Left ventricle myocardium inferior (tissue), 1 donor: ENCODE results near the gene FAM120B. TPM values are rescaled to one million over a fixed set of nuclear protein-coding genes. Genes with fewer than 3 reads are reported as not detected.

Experiments used
- DNase-seq: peaks from one replicate; pipeline ENCODE4 v3.0.0-alpha.2; 2020
- H3K27ac ChIP-seq: fragments of 200-600 bp; replicated peaks from 2 replicates; pipeline ENCODE4 v1.8.0; 2021
- H3K27me3 ChIP-seq: fragments of 200-600 bp; 2 replicates; pipeline ENCODE4 v1.8.0; 2021; ENCODE audit warnings: low read depth
- H3K36me3 ChIP-seq: fragments of 200-600 bp; 2 replicates; pipeline ENCODE4 v1.8.0; 2021
- H3K4me1 ChIP-seq: fragments of 200-600 bp; 2 replicates; pipeline ENCODE4 v1.8.0; 2021
- H3K4me3 ChIP-seq: fragments of 200-600 bp; 2 replicates; pipeline ENCODE4 v1.8.0; 2021; ENCODE audit warnings: mild to moderate bottlenecking, moderate library complexity
- H3K9me3 ChIP-seq: fragments of 200-600 bp; replicated peaks from 2 replicates; pipeline ENCODE4 v1.8.0; 2021
- intact Hi-C: fragments of 100-400 bp; cut with micrococcal nuclease; formaldehyde crosslinking; loops from one replicate; pipeline ENCODE4 v1.11.0; 2022
- total RNA-seq: library from RNA; stranded (reverse); fragmentation: NEBNext Ultra II Directional; extraction: Animal tissue kit (Norgen Biotek cat#: 25700); gene quantifications from one replicate; pipeline ENCODE4 v1.2.1, GENCODE V29; 2021
- TF ChIP-seq, protein P1 (sequence below): fragments of 200-600 bp; IDR thresholded peaks from 2 replicates; pipeline ENCODE4 v1.8.0; 2021; ENCODE audit warnings: antibody characterized with exemption, mild to moderate bottlenecking, borderline replicate concordance
- donor health status: DM: no; HTN: yes; CAD: no; lungs with severe emphysema.

The FAM120B gene
- total RNA-seq, 1 donor from 2014 or later = 20.1 TPM

DNA sequence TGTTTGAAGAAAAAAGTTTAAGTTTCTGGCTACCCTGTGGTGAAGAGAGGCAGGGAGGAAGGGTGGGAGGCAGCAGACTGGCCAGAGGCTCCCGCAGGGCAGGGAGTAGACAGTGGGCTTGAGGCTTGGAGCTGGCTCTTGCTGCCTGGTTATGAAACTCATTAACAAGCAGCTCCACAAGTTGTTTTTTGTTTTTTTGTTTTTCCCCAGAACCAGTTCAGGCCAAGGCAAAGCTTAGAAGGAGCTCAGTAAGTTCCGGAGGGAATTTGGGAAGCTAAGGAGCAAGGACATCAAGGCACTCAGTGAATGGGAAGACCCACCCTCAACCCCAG is 19.7 kb upstream of the FAM120B start:
- intact Hi-C loops = no loop called here
- peak overlapping the region; percentile 84 for H3K27ac ChIP-seq
- H3K36me3 ChIP-seq = peaks cover 36% of the 10 kb centered on the region
- no peak for DNase-seq
- H3K4me3 ChIP-seq = peak overlapping the region; percentile 90
- TF ChIP-seq, protein P1, sequence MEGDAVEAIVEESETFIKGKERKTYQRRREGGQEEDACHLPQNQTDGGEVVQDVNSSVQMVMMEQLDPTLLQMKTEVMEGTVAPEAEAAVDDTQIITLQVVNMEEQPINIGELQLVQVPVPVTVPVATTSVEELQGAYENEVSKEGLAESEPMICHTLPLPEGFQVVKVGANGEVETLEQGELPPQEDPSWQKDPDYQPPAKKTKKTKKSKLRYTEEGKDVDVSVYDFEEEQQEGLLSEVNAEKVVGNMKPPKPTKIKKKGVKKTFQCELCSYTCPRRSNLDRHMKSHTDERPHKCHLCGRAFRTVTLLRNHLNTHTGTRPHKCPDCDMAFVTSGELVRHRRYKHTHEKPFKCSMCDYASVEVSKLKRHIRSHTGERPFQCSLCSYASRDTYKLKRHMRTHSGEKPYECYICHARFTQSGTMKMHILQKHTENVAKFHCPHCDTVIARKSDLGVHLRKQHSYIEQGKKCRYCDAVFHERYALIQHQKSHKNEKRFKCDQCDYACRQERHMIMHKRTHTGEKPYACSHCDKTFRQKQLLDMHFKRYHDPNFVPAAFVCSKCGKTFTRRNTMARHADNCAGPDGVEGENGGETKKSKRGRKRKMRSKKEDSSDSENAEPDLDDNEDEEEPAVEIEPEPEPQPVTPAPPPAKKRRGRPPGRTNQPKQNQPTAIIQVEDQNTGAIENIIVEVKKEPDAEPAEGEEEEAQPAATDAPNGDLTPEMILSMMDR = no peak
- no peaks in the 10 kb centered on the region for H3K9me3 ChIP-seq
- H3K4me1 ChIP-seq = peaks cover 67% of the 10 kb centered on the region
- H3K27me3 ChIP-seq = peaks cover 26% of the 10 kb centered on the region

DNA sequence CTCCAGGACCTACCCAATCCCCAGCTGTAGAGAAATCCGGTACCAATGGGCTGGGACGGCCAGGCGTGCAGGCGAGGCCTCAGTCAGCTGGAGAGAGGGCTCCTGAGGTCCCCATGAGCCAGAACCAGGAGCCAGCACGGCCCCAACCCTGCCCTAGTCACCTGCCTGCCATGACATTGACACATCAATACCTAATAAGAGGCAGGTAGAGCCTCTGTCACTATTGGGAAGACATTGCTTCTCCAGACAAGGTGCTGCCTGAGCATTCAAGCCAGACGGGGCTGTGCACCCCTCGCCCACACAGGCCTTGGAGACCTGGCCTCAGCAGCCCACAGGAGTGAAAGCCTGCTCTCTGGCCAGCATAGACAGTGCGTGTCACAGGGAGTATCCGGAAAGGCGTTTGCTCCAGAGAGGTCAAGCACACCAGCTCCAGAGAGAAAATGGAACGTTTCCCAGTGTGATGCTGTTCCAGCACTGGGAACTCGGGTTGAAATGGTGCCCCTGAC is 19.1 kb upstream of the FAM120B start:
- peak overlapping the region; percentile 84 for H3K27ac ChIP-seq
- peaks cover 27% of the 10 kb centered on the region for H3K27me3 ChIP-seq
- peaks cover 72% of the 10 kb centered on the region for H3K4me1 ChIP-seq
- peaks cover 34% of the 10 kb centered on the region for H3K36me3 ChIP-seq
- DNase-seq = no peak
- no peaks in the 10 kb centered on the region for H3K9me3 ChIP-seq
- TF ChIP-seq, protein P1 = no peak
- intact Hi-C loops = no loop called here
- H3K4me3 ChIP-seq = peak overlapping the region; percentile 90

DNA sequence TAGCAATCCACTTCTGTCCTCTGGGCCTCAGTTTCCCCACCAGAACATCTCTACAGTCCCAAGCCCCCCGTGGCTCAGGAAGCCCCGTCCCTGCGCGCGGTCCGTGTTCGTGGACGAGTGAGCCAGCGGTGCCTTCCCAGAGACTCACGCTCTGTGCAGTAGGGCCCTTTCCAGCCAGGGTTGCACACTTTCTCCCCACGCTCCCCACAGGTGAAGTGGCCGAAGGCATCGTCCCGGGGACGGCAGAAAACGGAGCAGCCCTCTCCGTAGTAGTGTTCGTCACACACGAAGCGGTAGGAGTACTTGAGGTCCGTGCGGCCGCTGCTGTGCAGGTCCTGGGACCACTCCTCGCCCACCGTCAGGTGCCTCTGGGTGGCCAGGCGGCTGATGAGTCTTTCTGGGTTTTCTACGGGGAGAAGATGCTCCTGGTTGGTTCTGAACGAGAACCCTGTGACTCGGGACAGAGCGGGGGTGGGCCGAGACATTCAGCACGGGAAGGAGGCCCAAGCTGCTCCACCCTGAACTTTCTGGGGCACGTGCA is 18.4 kb upstream of the FAM120B start:
- H3K27me3 ChIP-seq = peaks cover 34% of the 10 kb centered on the region
- no peaks in the 10 kb centered on the region for H3K9me3 ChIP-seq
- intact Hi-C loops = no loop called here
- H3K4me3 ChIP-seq = peak overlapping the region; percentile 90
- H3K4me1 ChIP-seq = peaks cover 79% of the 10 kb centered on the region
- DNase-seq = no peak
- peaks cover 27% of the 10 kb centered on the region for H3K36me3 ChIP-seq
- TF ChIP-seq, protein P1 = no peak
- H3K27ac ChIP-seq = peak overlapping the region; percentile 84

DNA sequence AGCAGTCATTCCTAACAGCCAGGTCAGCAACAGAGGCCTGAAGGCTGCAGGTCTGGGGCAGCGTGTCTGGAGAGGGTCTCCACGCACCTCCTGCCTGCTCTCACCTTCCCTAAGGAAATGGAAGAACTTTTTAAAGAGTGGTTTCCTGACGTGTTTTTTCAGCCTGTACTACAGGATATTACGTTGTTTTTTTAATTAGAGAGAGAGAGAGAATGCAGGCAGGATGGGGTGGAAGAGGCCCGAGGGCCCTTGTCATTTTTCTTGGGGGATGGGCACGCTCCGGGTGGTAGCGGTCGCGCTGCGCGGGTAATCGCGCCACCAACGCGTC is 17.7 kb upstream of the FAM120B start:
- no peak for DNase-seq
- TF ChIP-seq, protein P1 = no peak
- peak overlapping the region; percentile 84 for H3K27ac ChIP-seq
- H3K36me3 ChIP-seq = peaks cover 20% of the 10 kb centered on the region
- peaks cover 41% of the 10 kb centered on the region for H3K27me3 ChIP-seq
- H3K4me3 ChIP-seq = peak overlapping the region; percentile 90
- H3K9me3 ChIP-seq = no peaks in the 10 kb centered on the region
- intact Hi-C loops = no loop called here
- H3K4me1 ChIP-seq = peaks cover 82% of the 10 kb centered on the region

DNA sequence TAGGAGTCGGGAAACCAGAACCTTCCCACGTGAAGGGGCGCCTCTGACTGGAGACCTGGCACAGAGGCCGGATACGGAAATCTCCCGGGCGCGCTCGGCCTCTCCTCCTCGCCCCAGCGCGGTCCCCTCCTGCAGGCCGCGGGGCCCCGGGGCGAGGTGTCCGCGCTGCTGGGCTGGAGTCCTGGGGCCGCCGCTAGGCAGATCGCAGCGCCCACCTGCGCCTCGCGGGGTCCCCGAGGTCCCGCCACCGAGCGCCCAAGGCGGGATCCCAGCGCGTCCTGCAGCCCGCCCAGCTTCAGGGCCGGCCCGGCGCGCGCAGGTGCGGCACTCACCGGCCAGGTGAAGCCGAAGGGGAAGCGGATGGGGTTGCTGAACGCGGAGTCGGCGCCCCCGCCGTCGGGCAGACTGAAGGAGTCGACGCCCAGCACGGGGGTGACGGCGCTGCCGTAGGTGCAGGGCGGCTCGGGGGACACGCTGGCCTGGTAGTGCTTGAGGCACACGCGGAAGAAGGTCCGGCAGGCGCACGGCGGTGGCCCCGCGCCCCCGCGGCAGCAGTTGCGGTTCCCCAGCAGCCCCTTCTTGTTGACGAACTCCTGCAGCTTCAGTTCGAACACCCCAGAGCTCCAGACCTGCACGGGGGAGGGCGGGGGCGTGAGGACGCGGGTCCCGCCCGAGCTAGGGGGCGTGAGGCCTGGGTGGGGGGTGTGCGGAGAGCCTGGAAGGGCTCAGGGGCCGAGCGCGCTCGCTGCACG is 17.2 kb upstream of the FAM120B start:
- Histone ChIP-seq H3K4me3 (peak overlapping the region; percentile 90), H3K4me1 (peaks cover 82% of the 10 kb centered on the region), H3K27me3 (peaks cover 46% of the 10 kb centered on the region), H3K9me3 (no peaks in the 10 kb centered on the region), H3K27ac (peak overlapping the region; percentile 84), H3K36me3 (peaks cover 15% of the 10 kb centered on the region)
- TF ChIP-seq, protein P1 = no peak
- intact Hi-C loops = no loop called here
- no peak for DNase-seq
